Smooth muscle cell (in vitro differentiated cells): ENCODE results near the gene MYLK4. TPM values are rescaled to one million over a fixed set of nuclear protein-coding genes. Genes with fewer than 3 reads are reported as not detected.

Source experiments
- DNase-seq: peaks from one replicate; lab custom pipeline; 2025; ENCODE audit not compliant: unreplicated experiment; lab: John Stamatoyannopoulos, UW
- H2AFZ ChIP-seq: fragments of 200-600 bp; sonication (generic); 2 replicates; pipeline ENCODE4 v1.6.0; 2016; ENCODE audit warnings: antibody characterized with exemption, low read depth, mild to moderate bottlenecking
- H3F3A ChIP-seq: fragments of 200-600 bp; sonication (generic); 2 replicates; pipeline ENCODE4 v1.6.0; 2017; ENCODE audit warnings: antibody characterized with exemption, low read depth
- H3K27ac ChIP-seq: fragments of 200-600 bp; sonication (generic); 2 replicates; pipeline ENCODE4 v1.5.1; 2016; ENCODE audit warnings: low read depth, mild to moderate bottlenecking
- H3K27me3 ChIP-seq: fragments of 200-600 bp; sonication (generic); 2 replicates; pipeline ENCODE4 v1.6.1; 2016; ENCODE audit warnings: low read depth, mild to moderate bottlenecking
- H3K36me3 ChIP-seq: fragments of 200-600 bp; sonication (generic); 2 replicates; pipeline ENCODE4 v1.5.1; 2016; ENCODE audit warnings: low read depth
- H3K4me1 ChIP-seq: fragments of 200-600 bp; sonication (generic); 2 replicates; pipeline ENCODE4 v1.5.1; 2016; ENCODE audit warnings: low read depth
- H3K4me2 ChIP-seq: fragments of 200-600 bp; sonication (generic); 2 replicates; pipeline ENCODE4 v1.6.0; 2016; ENCODE audit warnings: mild to moderate bottlenecking
- H3K4me3 ChIP-seq: fragments of 200-600 bp; sonication (generic); 2 replicates; pipeline ENCODE4 v1.5.1; 2016; ENCODE audit warnings: mild to moderate bottlenecking
- H3K79me2 ChIP-seq: fragments of 200-600 bp; sonication (generic); 2 replicates; pipeline ENCODE4 v1.6.0; 2016; ENCODE audit warnings: low read depth, mild to moderate bottlenecking
- H3K9ac ChIP-seq: fragments of 200-600 bp; sonication (generic); 2 replicates; pipeline ENCODE4 v1.6.0; 2016; ENCODE audit warnings: low read depth
- H3K9me3 ChIP-seq: fragments of 200-600 bp; sonication (generic); replicated peaks from 2 replicates; pipeline ENCODE4 v1.5.1; 2016; ENCODE audit warnings: low read depth
- H4K20me1 ChIP-seq: fragments of 200-600 bp; sonication (generic); 2 replicates; pipeline ENCODE4 v1.6.0; 2016; ENCODE audit warnings: low read depth
- CTCF ChIP-seq: fragments of 200-600 bp; sonication (generic); IDR thresholded peaks from 2 replicates; pipeline ENCODE4 v1.5.1; 2017; ENCODE audit warnings: borderline replicate concordance, mild to moderate bottlenecking, antibody characterized with exemption; ENCODE audit not compliant: insufficient read depth, poor library complexity, severe bottlenecking
- WGBS: methylation state at CpG from one replicate; pipeline ENCODE4 v1.1.7; 2016; ENCODE audit warnings: low lambda C conversion rate; 5-methylcytosine and 5-hydroxymethylcytosine counted together
- polyA plus RNA-seq: library from polyadenylated mRNA; unstranded; fragments of >200 nt; fragmentation: Nextera tagmentation; extraction: Ambion mirVana; gene quantifications from 2 replicates; pipeline ENCODE4 v1.2.1, GENCODE V29; 2016
- total RNA-seq: library from RNA; depleted of rRNA; stranded (reverse); fragments of >200 nt; gene quantifications from 2 replicates; pipeline ENCODE4 v1.2.3, GENCODE V29; 2014

MYLK4 gene
- total and polyA plus RNA-seq, 2 experiments from 2014 or later, result 0.21 to 0.90 TPM

- Histone ChIP-seq H4K20me1 (no peaks in the 10 kb centered on the region), H3K27ac (peak overlapping the region; percentile 79), H3K27me3 (no peaks in the 10 kb centered on the region), H3K4me2 (peak overlapping the region; percentile 48), H3K9me3 (no peaks in the 10 kb centered on the region), H3K4me3 (no peak overlapping the region), H3K36me3 (no peaks in the 10 kb centered on the region), H3K4me1 (peaks cover 4% of the 10 kb centered on the region), H3F3A (peaks cover 11% of the 10 kb centered on the region), H3K9ac (no peak overlapping the region), H2AFZ (no peak overlapping the region), H3K79me2 (no peaks in the 10 kb centered on the region)
- WGBS, result 28% methylated on average over 7 of the region's 7 CpGs
- TF ChIP-seq CTCF, result no peak
- DNase-seq, result no peak
Measured at GRCh38 chr6:2626401-2626800, 124.3 kb downstream of the MYLK4 start.

GRCh38 chr6:2625581-2625980 is 125.1 kb downstream of the MYLK4 start:
- Histone ChIP-seq H2AFZ (no peak overlapping the region), H3K9ac (peak overlapping the region; percentile 11), H3K4me1 (peaks cover 4% of the 10 kb centered on the region), H3K9me3 (no peaks in the 10 kb centered on the region), H4K20me1 (no peaks in the 10 kb centered on the region), H3K79me2 (no peaks in the 10 kb centered on the region), H3K4me2 (peak overlapping the region; percentile 48), H3K27ac (peak overlapping the region; percentile 79), H3F3A (peaks cover 5% of the 10 kb centered on the region), H3K27me3 (no peaks in the 10 kb centered on the region), H3K4me3 (no peak overlapping the region), H3K36me3 (no peaks in the 10 kb centered on the region)
- DNase-seq, result no peak
- WGBS, result 14% methylated on average over 1 of the region's 1 CpG
- TF ChIP-seq CTCF, result no peak

- Histone ChIP-seq H3K9ac (no peak overlapping the region), H3K4me1 (peaks cover 4% of the 10 kb centered on the region), H4K20me1 (no peaks in the 10 kb centered on the region), H3K9me3 (no peaks in the 10 kb centered on the region), H3K4me2 (no peak overlapping the region), H3K4me3 (no peak overlapping the region), H3K79me2 (no peaks in the 10 kb centered on the region), H3K27ac (peak overlapping the region; percentile 75), H3F3A (peaks cover 4% of the 10 kb centered on the region), H3K27me3 (no peaks in the 10 kb centered on the region), H3K36me3 (no peaks in the 10 kb centered on the region), H2AFZ (peak overlapping the region; percentile 36)
- DNase-seq, result no peak
- TF ChIP-seq CTCF, result no peak
- whole genome bisulfite sequencing, result 60% methylated on average over 12 of the region's 12 CpGs
Measured at GRCh38 chr6:2624177-2624576, 126.5 kb downstream of the MYLK4 start.

GRCh38 chr6:2623295-2623694 is 127.4 kb downstream of the MYLK4 start:
- H3K4me3 ChIP-seq, result no peak overlapping the region
- H2AFZ ChIP-seq, result peak overlapping the region; percentile 25
- H3F3A ChIP-seq, result peaks cover 4% of the 10 kb centered on the region
- no peaks in the 10 kb centered on the region for H3K27me3 ChIP-seq
- no peaks in the 10 kb centered on the region for H3K9me3 ChIP-seq
- peak overlapping the region; percentile 62 for H3K4me2 ChIP-seq
- H3K4me1 ChIP-seq, result peaks cover 4% of the 10 kb centered on the region
- no peaks in the 10 kb centered on the region for H3K79me2 ChIP-seq
- DNase-seq, result no peak
- no peaks in the 10 kb centered on the region for H4K20me1 ChIP-seq
- no peak for TF ChIP-seq CTCF
- 40% methylated on average over 10 of the region's 10 CpGs for WGBS
- H3K27ac ChIP-seq, result peak overlapping the region; percentile 75
- H3K36me3 ChIP-seq, result no peaks in the 10 kb centered on the region
- peak overlapping the region; percentile 12 for H3K9ac ChIP-seq
